ENCODE measurements around the gene EYA3. TPM values are rescaled to one million over a fixed set of nuclear protein-coding genes. Genes with fewer than 3 reads are reported as not detected.

Gene EYA3
- total and polyA plus RNA-seq, 10 donors = 3.5 to 26.4 (median 20.1) TPM

GRCh38 chr1:28035420-28035819, 53.0 kb downstream of the EYA3 start:
- WGBS, 5 donors = 76 to 95% (median 90%) methylated on average over 4 of the region's 4 CpGs
- Histone ChIP-seq H3K27ac (no peak overlapping the region), H3K9me3 (no peaks in the 10 kb centered on the region), H3K4me3 (no peak overlapping the region), H3K4me1 (peaks cover 0 to 11% (median 1%) of the 10 kb centered on the region in 6 donors), H3K36me3 (peaks cover 0 to 88% (median 17%) of the 10 kb centered on the region in 6 donors), H3K27me3 (replicated peaks in 1 of 7) (no peaks in the 10 kb centered on the region)
- no peak for TF ChIP-seq CTCF (IDR thresholded peaks at IDR 0.05 in 8 of 11, conservative IDR thresholded peaks at IDR 0.05 in 3 of 11)
- TF ChIP-seq POLR2A (IDR thresholded peaks at IDR 0.05) = no peak
- TF ChIP-seq POLR2AphosphoS5 (IDR thresholded peaks at IDR 0.05) = no peak
- DNase-seq = no peak
- intact Hi-C loops (cut with DNase I; ENCODE audit: low total_unique reads) = no loop called here

- Histone ChIP-seq H3K4me1 (peaks cover 0 to 21% (median 9%) of the 10 kb centered on the region in 6 donors), H3K27ac (no peak overlapping the region), H3K9me3 (no peaks in the 10 kb centered on the region), H3K36me3 (peaks cover 0 to 66% (median 5%) of the 10 kb centered on the region in 6 donors), H3K27me3 (replicated peaks in 1 of 7) (no peaks in the 10 kb centered on the region), H3K4me3 (no peak overlapping the region)
- intact Hi-C loops (cut with DNase I; ENCODE audit: low total_unique reads) = no loop called here
- no peak for TF ChIP-seq POLR2A (IDR thresholded peaks at IDR 0.05)
- no peak for TF ChIP-seq POLR2AphosphoS5 (IDR thresholded peaks at IDR 0.05)
- no peak for TF ChIP-seq CTCF (IDR thresholded peaks at IDR 0.05 in 8 of 11, conservative IDR thresholded peaks at IDR 0.05 in 3 of 11)
- no peak for DNase-seq
Observed at GRCh38 chr1:28032281-28032680, 56.1 kb downstream of the EYA3 start.

GRCh38 chr1:28031173-28031572, 57.2 kb downstream of the EYA3 start:
- H3K36me3 ChIP-seq = peaks cover 0 to 66% (median 5%) of the 10 kb centered on the region in 6 donors
- intact Hi-C loops (cut with DNase I; ENCODE audit: low total_unique reads) = no loop called here
- TF ChIP-seq CTCF (IDR thresholded peaks at IDR 0.05 in 8 of 11, conservative IDR thresholded peaks at IDR 0.05 in 3 of 11) = no peak
- TF ChIP-seq POLR2AphosphoS5 (IDR thresholded peaks at IDR 0.05) = no peak
- TF ChIP-seq POLR2A (IDR thresholded peaks at IDR 0.05) = no peak
- peaks cover 0 to 11% (median 6%) of the 10 kb centered on the region in 6 donors for H3K4me1 ChIP-seq
- H3K9me3 ChIP-seq = no peaks in the 10 kb centered on the region
- H3K4me3 ChIP-seq = no peak overlapping the region
- no peaks in the 10 kb centered on the region for H3K27me3 ChIP-seq (replicated peaks in 1 of 7)
- no peak for DNase-seq
- no peak overlapping the region for H3K27ac ChIP-seq

- Histone ChIP-seq H3K27ac (peak overlapping the region in 6 of 8 donors; percentile 11 to 71 (median 40)), H3K4me3 (no peak overlapping the region), H3K4me1 (peaks cover 0 to 11% (median 6%) of the 10 kb centered on the region in 6 donors), H3K9me3 (no peaks in the 10 kb centered on the region), H3K36me3 (peaks cover 0 to 64% (median 1%) of the 10 kb centered on the region in 6 donors), H3K27me3 (replicated peaks in 1 of 7) (no peaks in the 10 kb centered on the region)
- no peak for TF ChIP-seq POLR2A (IDR thresholded peaks at IDR 0.05)
- 77 to 92% (median 82%) methylated on average over 3 of the region's 3 CpGs for whole genome bisulfite sequencing, 5 donors
- no peak for DNase-seq
- intact Hi-C loops (cut with DNase I; ENCODE audit: low total_unique reads) = no loop called here
Observed at GRCh38 chr1:28028873-28029654, 59.3 kb downstream of the EYA3 start.
